HG02623 (cell line): ENCODE measurements around the gene DLX5.
"Not testable (repeated sequence)": the region's sequence is repeated elsewhere in the genome, so short reads cannot be mapped to it uniquely, and the experiment has no call there.

ENCODE experiments used
- ATAC-seq: cut with Tn5 transposase; IDR thresholded peaks from one replicate; pipeline ENCODE4 v1.9.1; 2021; ENCODE audit warnings: moderate library complexity; ENCODE audit not compliant: unreplicated experiment

Gene DLX5

GRCh38 chr7:97024209-97025129 lies at the start of gene DLX5:
Gene DLX5, minus strand, starts transcription at chr7:97024831. Its CDS starts 208 bp downstream, at chr7:97024623.
- no peak for ATAC-seq

DNA sequence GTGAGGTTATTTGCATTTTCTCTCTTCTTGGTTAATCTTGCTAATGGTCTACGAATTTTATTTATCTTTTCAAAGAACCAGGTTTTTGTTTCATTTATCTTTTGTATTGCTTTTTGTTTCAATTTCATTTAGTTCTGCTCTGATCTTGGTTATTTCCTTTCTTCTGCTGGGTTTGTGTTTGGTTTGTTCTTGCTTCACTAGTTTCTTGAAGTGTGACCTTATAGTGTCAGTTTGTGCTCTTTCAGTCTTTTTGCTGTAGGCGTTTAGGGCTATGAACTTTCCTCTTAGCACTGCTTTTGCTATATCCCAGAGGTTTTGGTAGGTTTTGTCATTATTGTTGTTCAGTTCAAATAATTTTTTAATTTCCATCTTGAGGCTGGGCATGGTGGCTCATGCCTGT lies 47.4 kb upstream of the DLX5 start:
- ATAC-seq: not testable (repeated sequence)

GRCh38 chr7:97064972-97065587 lies 40.4 kb upstream of the DLX5 start:
- peak; percentile 81 for ATAC-seq

GRCh38 chr7:97064020-97064419 lies 39.4 kb upstream of the DLX5 start:
- no peak for ATAC-seq

DNA sequence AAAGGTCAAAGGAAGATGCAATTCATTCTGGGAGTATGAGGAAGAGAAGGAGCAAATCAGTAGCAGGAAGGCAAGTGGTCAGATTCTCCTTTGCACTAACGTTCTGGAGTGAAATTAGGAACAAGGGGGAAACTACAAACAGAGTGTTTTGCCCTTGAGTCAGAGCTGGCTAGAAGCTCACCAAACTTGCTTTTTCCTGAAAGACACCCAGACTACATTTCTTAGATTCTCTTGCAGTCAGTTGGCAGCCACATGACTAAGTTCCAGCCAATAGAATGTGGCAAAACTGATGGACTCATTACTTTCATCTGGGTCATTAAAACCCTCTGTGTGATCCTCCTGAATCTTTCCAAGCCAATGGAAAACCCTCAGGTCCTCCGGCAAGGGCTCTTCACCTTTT lies 18.6 kb upstream of the DLX5 start:
- ATAC-seq: no peak

DNA sequence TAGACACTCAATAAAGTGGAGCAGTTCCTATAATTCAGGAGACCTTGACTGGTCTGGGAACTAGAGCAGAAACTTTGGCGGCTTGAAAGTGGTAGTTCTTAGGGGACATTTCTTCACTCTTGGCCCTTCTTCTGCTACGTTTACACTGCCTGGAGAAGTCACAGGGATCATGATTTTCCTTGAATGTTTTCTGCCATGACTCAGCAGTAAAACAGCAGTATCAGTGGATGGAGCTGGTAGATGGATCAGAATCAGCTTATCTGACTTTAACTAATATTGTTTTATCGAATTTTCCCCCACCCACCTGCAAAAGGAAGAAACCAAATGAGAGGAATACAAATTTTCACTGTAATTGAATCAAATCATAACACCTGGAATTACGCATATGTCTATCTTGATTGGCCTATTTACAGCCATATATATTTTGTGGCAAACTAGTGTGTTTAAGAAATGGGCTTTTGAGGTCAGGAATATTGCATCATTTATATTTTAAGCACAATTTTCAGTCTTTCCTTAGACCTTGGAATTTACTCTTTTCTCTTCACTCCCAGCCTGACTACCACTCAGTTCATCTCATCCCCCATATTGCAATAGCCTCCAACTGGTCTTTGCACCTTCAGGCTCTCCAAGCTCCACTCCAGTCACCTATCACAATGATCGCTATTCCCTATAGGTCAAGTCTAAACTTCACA lies 14.9 kb upstream of the DLX5 start:
- ATAC-seq: no peak

GRCh38 chr7:97034213-97034852 lies 9.7 kb upstream of the DLX5 start:
- ATAC-seq: not testable (repeated sequence)

DNA sequence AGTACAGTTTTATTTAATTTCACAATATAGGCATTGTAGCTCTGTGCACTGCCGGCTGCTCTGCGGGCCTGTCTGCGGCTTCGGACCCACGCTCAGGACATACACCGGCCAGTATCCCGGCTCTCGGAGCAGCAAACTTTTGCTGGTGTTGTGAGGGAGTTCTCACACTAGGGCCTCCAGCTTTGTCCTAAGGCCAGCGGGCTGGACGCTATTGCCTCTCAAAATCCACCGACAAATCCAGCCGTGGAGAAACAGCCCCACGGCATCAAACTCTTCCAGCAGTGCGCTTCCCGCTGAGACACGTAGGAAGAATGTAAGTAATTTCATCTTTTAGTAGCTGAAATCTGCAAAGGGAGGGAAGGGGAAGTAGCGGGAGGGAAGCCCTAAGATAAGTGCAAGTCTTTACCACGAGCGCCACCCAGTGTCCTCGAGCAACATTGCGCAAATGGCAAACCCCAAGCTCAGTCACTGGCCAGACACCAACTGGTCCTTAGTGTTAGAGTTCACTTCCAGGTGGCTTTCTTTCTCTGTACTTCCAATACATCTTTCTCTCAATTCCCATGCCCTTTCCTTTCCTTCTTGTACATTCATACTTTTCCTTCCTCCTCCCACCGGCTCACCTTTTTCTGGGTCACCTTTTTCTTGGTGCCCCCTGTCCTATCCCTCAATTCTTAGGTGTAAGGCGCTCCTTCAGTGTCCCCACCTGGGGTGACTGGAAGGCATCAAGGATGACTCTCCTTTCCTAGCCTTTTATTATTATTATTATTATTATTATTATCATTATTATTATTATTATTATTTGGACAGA lies 3.0 kb upstream of the DLX5 start:
- peak; percentile 95 for ATAC-seq

GRCh38 chr7:97026715-97027426 lies 2.2 kb upstream of the DLX5 start:
- ATAC-seq: no peak

DNA sequence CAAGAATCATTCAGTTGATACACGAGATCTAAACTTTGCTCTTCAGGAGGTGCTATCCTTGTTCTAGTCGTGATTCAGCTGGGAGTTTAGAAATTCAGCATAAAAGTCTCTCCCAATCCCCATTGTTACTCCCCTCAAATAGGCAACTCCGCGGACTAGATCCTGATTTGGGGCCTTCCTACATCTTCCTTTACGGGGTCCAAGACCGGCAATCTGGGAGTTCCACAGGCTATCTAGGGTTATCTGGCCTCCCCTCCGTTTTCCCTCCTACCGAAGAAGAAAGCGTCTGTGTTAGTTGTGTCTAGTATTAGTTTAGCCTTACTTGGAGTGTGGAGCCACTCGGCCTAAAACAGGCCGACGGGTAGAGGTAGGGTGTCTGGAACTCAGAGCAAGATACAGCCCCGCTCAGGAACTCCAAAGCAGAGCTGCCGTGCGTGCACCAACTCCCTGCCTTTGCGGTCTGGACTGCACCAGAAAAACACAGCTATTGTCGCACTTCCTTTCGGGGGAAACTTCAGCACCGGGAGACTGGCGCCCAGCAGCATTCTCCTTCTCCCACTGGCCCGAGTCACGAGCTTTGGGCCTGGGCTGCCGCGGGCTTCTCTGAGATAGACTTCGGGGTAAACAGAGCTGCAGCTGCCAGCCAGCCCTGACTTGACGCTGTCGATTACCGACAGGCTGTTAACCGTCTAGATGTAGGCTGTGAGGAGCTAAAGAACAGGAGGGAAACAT lies 1.5 kb upstream of the DLX5 start:
- ATAC-seq: no peak

DNA sequence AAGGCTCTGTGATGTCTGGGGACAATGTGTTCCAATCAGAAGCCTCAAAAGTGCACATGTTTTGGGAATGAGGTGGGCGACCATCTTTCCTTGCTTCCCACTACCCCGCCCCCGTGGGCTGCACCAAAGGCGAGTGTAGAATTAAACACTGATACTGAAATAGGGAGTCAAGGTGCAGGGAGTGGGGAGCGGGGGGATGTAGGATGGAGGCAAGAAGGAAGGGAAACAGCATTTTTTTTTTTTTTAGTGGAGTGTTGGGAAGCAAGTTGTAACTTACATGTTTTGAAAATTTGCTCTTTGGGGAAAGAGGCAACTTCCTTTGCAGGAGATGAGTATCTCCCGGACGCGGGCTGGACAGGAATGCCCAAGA lies 484 bp upstream of the DLX5 start:
- ATAC-seq: no peak

GRCh38 chr7:97022491-97023306 lies 1.9 kb downstream of the DLX5 start:
- ATAC-seq: no peak

- no peak for ATAC-seq
These were observed 2.7 kb downstream of the DLX5 start for GRCh38 chr7:97021747-97022490.

- ATAC-seq: no peak
These were observed 3.5 kb downstream of the DLX5 start for GRCh38 chr7:97020996-97021746.

GRCh38 chr7:97020601-97020995 lies 4.0 kb downstream of the DLX5 start:
- no peak for ATAC-seq

DNA sequence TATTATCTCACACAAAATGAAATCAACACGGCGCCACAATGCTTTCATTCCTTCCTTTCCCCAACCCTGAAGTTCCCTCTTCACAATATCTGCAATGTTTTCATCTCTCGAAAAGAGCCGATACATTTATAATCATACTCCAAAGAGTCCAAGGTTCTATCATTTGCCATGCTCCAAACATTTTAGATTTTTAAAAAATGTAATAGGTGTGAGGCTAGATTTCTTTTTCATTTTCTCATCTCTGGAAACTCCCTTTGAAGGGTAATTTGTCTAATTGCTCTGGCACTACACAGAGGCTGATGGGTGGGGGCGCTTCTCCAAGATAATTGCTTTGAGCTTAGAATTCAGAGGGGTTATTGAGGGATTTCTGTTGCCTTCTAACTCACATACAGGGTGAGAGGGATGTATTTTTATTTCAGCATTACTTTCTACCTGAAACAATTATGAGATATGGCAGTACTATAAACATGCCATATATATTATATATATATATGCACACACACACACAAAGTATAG lies 4.9 kb downstream of the DLX5 start:
- no peak for ATAC-seq
